SKM-1 (cell line): ENCODE measurements around the gene DGAT2.

ENCODE experiments used
- DNase-seq: peaks from one replicate; lab custom pipeline; 2025; ENCODE audit not compliant: unreplicated experiment; lab: John Stamatoyannopoulos, UW

DGAT2 gene

GRCh38 chr11:75800136-75800675 lies 31.6 kb downstream of the DGAT2 start:
- no peak for DNase-seq

- DNase-seq: no peak
These were observed 32.3 kb downstream of the DGAT2 start for GRCh38 chr11:75800728-75801361.

GRCh38 chr11:75801362-75802020 lies 32.9 kb downstream of the DGAT2 start:
- DNase-seq: no peak

- no peak for DNase-seq
These were observed 33.7 kb downstream of the DGAT2 start for GRCh38 chr11:75802021-75802912.

GRCh38 chr11:75802913-75803820 lies 34.6 kb downstream of the DGAT2 start:
- peak; percentile 62 for DNase-seq

- no peak for DNase-seq
These were observed 40.5 kb downstream of the DGAT2 start for GRCh38 chr11:75809111-75809510.

- DNase-seq: no peak
These were observed 41.4 kb downstream of the DGAT2 start for GRCh38 chr11:75809991-75810390.

- no peak for DNase-seq
These were observed 42.2 kb downstream of the DGAT2 start for GRCh38 chr11:75810637-75811390.

GRCh38 chr11:75811485-75811884 lies 42.9 kb downstream of the DGAT2 start:
- no peak for DNase-seq

GRCh38 chr11:75812542-75813040 lies 44.0 kb downstream of the DGAT2 start:
- DNase-seq: no peak

GRCh38 chr11:75813124-75813523 lies 44.5 kb downstream of the DGAT2 start:
- no peak for DNase-seq

- no peak for DNase-seq
These were observed 45.1 kb downstream of the DGAT2 start for GRCh38 chr11:75813622-75814039.

GRCh38 chr11:75814363-75814676 lies 45.7 kb downstream of the DGAT2 start:
- peak; percentile 49 for DNase-seq

- peak; percentile 100 for DNase-seq
These were observed 46.2 kb downstream of the DGAT2 start, which contains the start of gene UVRAG for GRCh38 chr11:75814677-75815344. Gene UVRAG (plus strand): TSS chr11:75815210. CDS start chr11:75815408, 198 bp downstream.

- DNase-seq: no peak
These were observed 47.0 kb downstream of the DGAT2 start for GRCh38 chr11:75815345-75816168.

GRCh38 chr11:75816561-75817239 lies 48.1 kb downstream of the DGAT2 start:
- DNase-seq: no peak

GRCh38 chr11:75820645-75821044 lies 52.1 kb downstream of the DGAT2 start:
- DNase-seq: no peak

- DNase-seq: no peak
These were observed 52.6 kb downstream of the DGAT2 start for GRCh38 chr11:75821202-75821601.
